GM12864 (cell line): ENCODE results near the gene GSTM4.

Experiments
- DNase-seq: peaks from one replicate; pipeline ENCODE4 v3.0.0-alpha.2; 2011; ENCODE audit warnings: low read depth
- H3K4me3 ChIP-seq: 2 replicates; pipeline ENCODE4 v1.5.1; 2011; ENCODE audit warnings: mild to moderate bottlenecking, low read depth, low read length, control low read depth
- CTCF ChIP-seq: IDR thresholded peaks from 2 replicates; pipeline ENCODE4 v1.5.1; 2011; ENCODE audit warnings: low read depth, mild to moderate bottlenecking, moderate library complexity, low read length, control low read depth, inconsistent platforms; ENCODE audit errors: missing control alignments

Gene GSTM4

DNA sequence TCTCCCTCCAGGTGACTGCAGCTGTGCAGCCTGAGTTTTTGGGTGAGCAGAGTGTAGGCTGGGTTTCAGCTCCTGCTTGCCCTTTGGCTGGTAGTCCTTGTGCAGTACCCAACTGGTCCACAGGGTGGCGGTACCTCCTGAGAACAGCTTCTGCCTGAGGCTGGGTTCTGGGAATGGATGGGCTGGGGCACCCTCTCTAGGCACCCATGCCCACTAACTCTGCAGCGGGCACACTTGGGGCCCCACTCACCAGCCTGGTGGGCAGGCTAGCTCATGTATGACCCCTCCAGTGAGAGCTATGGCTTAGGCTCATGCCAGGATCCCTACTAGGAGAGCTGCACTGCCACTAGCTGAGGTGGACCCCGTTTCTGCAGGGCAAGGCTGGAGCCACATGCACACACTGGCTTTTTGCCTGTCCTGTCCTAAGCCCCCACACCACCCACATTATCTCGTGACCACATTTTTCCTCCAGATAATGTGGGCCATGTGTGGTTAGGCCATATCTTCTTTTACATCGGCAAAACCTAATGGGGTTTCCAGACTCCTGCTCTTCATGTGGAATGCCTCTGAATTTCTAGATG lies 15.5 kb upstream of the GSTM4 start:
- no peak overlapping the region for H3K4me3 ChIP-seq
- no peak for DNase-seq
- peak; percentile 99 for TF ChIP-seq CTCF

DNA sequence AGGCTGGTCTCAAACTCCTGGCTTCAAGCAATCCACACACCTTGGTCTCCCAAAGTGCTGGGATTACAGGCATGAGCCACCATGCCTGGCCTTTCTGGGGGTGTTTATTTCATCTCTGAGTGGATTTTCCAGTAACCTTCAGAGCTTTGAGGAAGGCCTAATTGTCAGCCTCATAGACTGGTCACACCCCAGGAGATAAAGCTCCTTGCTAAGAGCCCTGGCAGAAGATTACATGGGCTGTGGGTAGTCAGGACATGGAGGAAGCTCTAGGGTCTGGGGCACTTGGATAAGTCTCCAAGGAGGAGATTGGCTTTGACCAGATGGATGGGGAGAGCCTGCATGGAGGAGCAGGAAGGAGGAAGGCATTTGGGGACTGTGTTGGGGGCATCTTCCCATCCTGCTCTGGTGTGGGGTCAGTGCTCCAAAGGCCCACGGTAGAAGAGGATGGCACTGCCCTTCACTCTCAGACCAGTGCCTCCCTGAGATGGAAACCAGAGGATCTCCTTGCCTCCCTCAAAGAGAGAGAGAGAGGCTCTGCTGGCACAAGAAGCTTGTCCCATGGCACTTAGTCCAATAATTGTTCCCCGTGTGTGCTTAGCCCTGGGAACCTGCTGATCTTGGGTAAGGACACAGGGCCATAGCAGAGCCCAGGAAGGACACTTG lies 14.7 kb upstream of the GSTM4 start:
- TF ChIP-seq CTCF = no peak
- DNase-seq = no peak
- no peak overlapping the region for H3K4me3 ChIP-seq

DNA sequence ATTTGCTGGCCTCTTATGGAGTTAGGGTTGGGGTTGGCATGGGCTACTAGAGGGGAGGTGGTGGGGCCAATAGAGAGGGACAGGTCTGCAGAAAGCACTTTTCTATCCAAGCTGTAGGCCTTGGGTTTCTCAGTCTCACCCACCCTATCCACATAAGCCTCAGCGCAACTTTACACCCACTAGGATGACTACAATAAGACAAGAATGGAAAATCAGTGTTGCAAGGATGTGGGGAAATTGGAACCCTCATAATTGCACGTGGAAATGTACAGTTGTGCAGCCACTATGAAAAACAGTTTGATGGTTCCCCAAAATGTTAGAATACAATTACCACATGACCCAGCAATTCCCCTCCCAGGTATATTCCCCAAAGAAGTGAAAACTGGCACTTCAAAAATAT lies 14.0 kb upstream of the GSTM4 start:
- no peak overlapping the region for H3K4me3 ChIP-seq
- no peak for DNase-seq
- TF ChIP-seq CTCF = no peak

DNA sequence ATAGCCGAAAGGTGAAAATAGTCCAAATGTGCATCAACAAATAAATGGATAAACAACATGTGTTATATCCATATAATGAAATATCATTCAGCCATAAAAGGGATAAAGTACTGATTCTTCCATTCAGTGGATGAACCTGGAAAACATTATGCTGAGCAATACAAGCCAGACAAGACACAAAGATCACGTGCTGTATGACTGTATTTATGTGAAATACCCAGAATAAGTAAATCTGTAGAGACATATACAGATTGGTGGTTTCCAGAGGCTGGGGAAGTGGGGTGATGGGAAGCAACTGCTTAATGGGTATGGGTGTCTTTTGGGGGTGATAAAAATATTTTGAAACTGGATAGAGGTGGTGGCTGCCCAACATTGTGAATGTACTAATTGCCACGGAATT lies 13.3 kb upstream of the GSTM4 start:
- DNase-seq = no peak
- H3K4me3 ChIP-seq = no peak overlapping the region
- TF ChIP-seq CTCF = no peak

DNA sequence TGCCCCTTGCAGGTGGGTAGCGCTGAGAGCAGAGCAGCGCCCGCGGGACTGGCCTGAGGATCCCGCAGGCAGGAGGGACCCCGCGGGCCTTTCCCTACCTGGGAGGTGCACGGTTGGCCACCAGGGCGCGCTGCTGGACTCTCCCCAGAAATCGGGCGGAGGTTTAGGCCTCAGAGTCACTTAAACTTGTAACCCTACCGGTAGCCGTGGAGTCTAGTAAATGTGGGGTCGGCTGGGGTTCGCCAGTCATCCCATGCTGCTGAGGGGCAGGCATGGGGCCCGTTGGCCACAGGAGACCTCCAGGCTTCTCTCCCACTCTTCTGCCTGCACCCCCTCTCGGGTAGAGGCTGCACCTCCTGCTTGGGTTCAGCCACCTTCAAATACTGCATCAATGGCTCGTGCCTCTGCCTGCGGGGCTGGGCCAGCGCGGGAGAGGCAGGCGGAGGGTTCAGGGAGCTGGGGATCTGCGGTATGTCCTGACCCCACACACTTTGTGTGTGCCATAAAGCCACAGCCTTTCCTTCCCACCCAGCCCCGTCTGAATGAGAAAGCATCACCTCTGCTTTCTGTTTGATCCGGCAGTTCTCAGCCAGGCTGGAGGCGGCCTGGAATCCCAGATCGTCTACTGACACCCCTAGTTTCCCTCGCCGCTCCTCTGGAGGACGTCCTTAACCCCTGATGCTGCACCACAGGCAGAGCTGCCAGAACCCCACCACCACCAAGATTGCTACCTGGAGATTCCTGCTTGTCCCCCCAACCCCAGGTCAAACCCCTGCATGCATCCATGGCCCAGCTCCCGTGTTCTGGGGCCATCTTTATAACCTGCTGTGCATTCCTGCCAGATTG lies 12.3 kb upstream of the GSTM4 start:
- H3K4me3 ChIP-seq = no peak overlapping the region
- peak; percentile 49 for DNase-seq
- peak; percentile 90 for TF ChIP-seq CTCF

DNA sequence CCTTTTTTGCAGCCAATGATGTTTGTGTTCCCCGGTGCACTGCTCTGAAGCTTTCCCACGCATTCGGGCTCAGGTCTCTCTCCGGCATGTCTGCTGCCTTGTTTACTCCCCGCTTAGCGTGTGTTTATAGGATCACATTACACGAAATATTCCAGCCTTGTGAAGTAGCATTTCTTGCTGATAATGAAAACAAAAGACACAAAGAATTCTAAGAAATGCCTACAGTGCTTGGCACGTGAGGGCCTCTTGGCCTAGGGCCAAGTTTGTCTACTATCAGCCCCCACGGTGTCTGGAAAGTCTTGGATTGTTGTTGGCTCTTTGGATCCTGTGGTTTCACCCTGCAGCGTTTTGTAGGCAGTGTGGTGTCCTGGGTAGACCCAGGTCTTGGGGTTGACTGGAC lies 11.2 kb upstream of the GSTM4 start:
- H3K4me3 ChIP-seq = no peak overlapping the region
- DNase-seq = no peak
- TF ChIP-seq CTCF = no peak

DNA sequence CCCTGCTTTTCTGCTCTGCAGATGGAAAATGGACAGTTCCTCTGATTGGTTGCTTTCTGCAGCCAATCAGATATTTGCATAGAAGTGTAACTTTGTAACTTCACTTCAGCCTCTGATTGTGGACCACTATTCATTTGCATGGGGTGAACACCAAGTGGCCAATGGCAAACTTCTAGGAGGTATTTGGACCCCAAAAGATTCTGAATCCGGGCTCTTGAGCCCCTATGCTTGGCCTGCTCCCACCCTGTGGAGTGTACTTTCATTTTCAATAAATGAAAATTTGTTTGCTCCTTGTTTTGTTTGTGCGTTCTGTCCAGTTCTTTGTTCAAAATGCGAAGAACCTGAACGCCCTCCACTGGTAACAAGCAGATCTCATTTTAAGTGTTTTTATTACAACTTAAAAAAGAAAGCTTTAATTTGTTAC lies 6.4 kb upstream of the GSTM4 start:
- TF ChIP-seq CTCF = peak; percentile 12
- DNase-seq = no peak
- H3K4me3 ChIP-seq = no peak overlapping the region; the same call in 1 of the 2 replicates
